ENCODE measurements around the gene ARHGAP26. TPM values are rescaled to one million over a fixed set of nuclear protein-coding genes. Genes with fewer than 3 reads are reported as not detected.

ARHGAP26 gene
- total and polyA plus RNA-seq, 7 donors: 5.4 to 25.5 (median 19.1) TPM

DNA sequence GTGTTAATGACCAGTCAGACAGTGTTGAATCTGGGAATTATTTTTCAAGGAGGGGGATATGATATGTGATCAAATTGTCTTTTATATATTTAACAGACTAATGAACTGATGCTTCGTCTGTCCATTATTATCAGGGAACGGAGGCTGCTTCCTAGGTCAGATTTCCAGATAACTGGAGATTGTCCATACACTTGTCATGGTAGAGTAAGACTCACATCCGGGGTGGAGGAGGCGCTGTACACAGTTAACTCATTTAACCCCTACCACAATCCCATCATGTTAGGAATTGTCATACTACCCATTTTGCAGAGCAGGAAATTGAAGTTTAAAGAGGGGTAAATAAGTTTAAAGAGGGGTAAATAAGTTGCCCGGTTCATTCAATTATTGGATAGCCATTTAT is 55.9 kb downstream of the ARHGAP26 start:
- H3K9me3 ChIP-seq: peaks cover 0 to 3% (median 0%) of the 10 kb centered on the region in 4 donors
- H3K27ac ChIP-seq: peak overlapping the region; percentile 28 to 50 (median 44)
- no peak for DNase-seq
- H3K4me1 ChIP-seq: peaks cover 0 to 62% (median 50%) of the 10 kb centered on the region in 4 donors
- TF ChIP-seq EP300 (IDR thresholded peaks at IDR 0.05) (no peak), POLR2A (IDR thresholded peaks at IDR 0.05) (no peak)
- TF ChIP-seq, protein P1, sequence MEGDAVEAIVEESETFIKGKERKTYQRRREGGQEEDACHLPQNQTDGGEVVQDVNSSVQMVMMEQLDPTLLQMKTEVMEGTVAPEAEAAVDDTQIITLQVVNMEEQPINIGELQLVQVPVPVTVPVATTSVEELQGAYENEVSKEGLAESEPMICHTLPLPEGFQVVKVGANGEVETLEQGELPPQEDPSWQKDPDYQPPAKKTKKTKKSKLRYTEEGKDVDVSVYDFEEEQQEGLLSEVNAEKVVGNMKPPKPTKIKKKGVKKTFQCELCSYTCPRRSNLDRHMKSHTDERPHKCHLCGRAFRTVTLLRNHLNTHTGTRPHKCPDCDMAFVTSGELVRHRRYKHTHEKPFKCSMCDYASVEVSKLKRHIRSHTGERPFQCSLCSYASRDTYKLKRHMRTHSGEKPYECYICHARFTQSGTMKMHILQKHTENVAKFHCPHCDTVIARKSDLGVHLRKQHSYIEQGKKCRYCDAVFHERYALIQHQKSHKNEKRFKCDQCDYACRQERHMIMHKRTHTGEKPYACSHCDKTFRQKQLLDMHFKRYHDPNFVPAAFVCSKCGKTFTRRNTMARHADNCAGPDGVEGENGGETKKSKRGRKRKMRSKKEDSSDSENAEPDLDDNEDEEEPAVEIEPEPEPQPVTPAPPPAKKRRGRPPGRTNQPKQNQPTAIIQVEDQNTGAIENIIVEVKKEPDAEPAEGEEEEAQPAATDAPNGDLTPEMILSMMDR (IDR thresholded peaks at IDR 0.05): no peak
- no peaks in the 10 kb centered on the region for H3K27me3 ChIP-seq
- no peak overlapping the region for H3K4me3 ChIP-seq
- no peaks in the 10 kb centered on the region for H3K36me3 ChIP-seq
- intact Hi-C loops (cut with DNase I): loop anchor here (5.0 kb wide), 1 partner anchor 54 kb away; the partner anchor contains the start of gene ARHGAP26
- 89 to 92% methylated on average over 5 of the region's 5 CpGs for WGBS, 2 donors

DNA sequence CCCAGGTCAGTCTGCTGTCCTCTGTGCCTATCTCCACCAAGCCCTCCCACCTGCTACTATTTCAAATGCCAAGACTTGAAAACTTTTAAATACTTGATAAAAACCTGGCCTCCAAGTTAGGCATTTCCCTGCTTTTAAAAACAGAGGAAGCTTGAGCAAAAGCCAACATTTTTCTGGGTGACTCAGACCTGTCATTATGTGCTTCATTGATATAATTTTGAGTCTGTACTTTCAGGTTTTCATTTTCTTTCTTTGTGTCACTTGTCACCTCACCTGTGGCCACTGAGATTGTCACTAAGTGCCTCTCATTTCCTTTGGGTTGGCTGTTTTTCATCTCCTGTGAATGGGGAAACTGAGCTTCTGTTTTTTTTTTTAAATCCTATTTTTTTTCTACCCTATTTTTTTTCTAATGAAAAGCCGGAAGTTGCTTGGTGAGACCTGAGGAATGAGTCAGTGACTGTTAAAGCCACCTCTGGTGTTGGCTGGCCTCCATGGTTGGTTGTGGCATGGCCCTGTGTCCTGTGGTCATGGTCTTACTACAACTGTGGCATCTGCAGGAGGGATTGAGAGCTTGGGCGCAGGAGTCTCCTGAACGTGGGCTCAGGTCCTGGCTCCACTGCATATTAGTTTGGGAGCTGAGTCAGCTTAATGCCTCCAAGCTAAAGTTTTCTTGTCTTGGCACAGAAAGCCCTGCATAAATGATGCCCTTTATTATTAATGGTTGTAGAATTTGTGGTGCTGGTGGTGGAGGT is 56.7 kb downstream of the ARHGAP26 start:
- Histone ChIP-seq H3K36me3 (no peaks in the 10 kb centered on the region), H3K9me3 (no peaks in the 10 kb centered on the region), H3K27ac (peak overlapping the region; percentile 28 to 50 (median 44)), H3K4me3 (no peak overlapping the region), H3K27me3 (no peaks in the 10 kb centered on the region), H3K4me1 (peaks cover 0 to 63% (median 50%) of the 10 kb centered on the region in 4 donors)
- intact Hi-C loops (cut with DNase I): loop anchor here (5.0 kb wide), 1 partner anchor 55 kb away; the partner anchor contains the start of gene ARHGAP26
- 63 to 64% methylated on average over 3 of the region's 3 CpGs for WGBS, 2 donors
- TF ChIP-seq POLR2AphosphoS5 (IDR thresholded peaks at IDR 0.05) (peak in 1 of 4 donors; percentile 9), POLR2A (IDR thresholded peaks at IDR 0.05) (no peak), EP300 (IDR thresholded peaks at IDR 0.05) (no peak)
- DNase-seq: no peak

GRCh38 chr5:142827934-142828576 is 57.9 kb downstream of the ARHGAP26 start:
- Histone ChIP-seq H3K27me3 (no peaks in the 10 kb centered on the region), H3K4me1 (peaks cover 0 to 63% (median 50%) of the 10 kb centered on the region in 4 donors), H3K4me3 (no peak overlapping the region), H3K27ac (no peak overlapping the region), H3K36me3 (no peaks in the 10 kb centered on the region), H3K9me3 (no peaks in the 10 kb centered on the region)
- intact Hi-C loops (cut with DNase I): loop anchor here (5.0 kb wide), 1 partner anchor 56 kb away; the partner anchor contains the start of gene ARHGAP26
- DNase-seq: no peak
- WGBS, 2 donors: 68 to 84% methylated on average over 6 of the region's 6 CpGs
- TF ChIP-seq POLR2A (IDR thresholded peaks at IDR 0.05) (no peak), POLR2AphosphoS5 (IDR thresholded peaks at IDR 0.05) (no peak), EP300 (IDR thresholded peaks at IDR 0.05) (no peak)
- TF ChIP-seq, protein P1 (IDR thresholded peaks at IDR 0.05): no peak

DNA sequence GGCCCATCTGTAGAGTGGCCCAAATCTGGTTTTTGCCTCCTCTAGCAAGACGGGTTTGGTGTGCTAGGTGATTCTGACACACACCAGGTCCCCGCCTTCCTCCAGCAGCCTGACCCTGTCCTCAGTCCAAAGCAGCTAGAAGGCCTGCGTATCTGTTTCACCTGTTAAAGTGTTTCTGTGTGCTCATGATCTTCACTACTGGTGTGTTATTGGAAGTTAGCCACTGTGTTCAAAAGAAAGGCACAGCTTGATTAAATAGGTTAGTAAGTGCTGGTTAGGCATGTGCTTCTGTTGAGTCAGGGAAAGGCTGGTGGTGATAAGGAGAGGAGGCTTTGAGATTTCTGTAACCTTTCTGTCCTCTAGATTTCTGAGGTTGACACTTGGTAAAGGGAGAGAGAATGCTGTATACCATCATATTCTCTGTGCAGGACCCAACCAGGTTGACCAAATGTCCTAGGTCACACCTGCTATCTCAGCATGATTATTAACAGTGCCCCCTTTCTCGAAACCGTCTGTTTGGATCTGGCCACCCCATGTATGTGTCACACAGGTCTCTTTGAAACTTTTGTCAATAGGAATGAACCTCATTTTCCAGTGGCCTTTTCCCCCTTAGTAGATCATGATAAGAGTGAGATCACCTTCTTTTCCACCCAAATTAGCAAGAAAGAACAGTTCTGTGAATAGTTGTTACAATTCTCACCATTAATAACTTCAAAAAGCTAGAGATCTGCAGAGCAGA is 58.8 kb downstream of the ARHGAP26 start:
- intact Hi-C loops (cut with DNase I): loop anchor here (5.0 kb wide), 1 partner anchor 57 kb away; the partner anchor contains the start of gene ARHGAP26
- H3K9me3 ChIP-seq: no peaks in the 10 kb centered on the region
- no peak for DNase-seq
- no peak overlapping the region for H3K4me3 ChIP-seq
- no peaks in the 10 kb centered on the region for H3K27me3 ChIP-seq
- WGBS, 2 donors: 88 to 94% methylated on average over 5 of the region's 5 CpGs
- H3K27ac ChIP-seq: peak overlapping the region in 2 of 4 donors; percentile 17 to 50
- H3K4me1 ChIP-seq: peaks cover 0 to 72% (median 53%) of the 10 kb centered on the region in 4 donors
- TF ChIP-seq, protein P1 (IDR thresholded peaks at IDR 0.05): no peak
- no peaks in the 10 kb centered on the region for H3K36me3 ChIP-seq

All from sigmoid colon (tissue), 7 donors.